GM19099 (cell line): ENCODE data around the gene TTC7B.

Experiments
- POLR2A ChIP-seq: IDR thresholded peaks from 3 replicates; pipeline ENCODE4 v1.6.1; 2011; ENCODE audit warnings: low read depth; ENCODE audit not compliant: insufficient read length; ENCODE audit errors: extremely low read depth

TTC7B gene

DNA sequence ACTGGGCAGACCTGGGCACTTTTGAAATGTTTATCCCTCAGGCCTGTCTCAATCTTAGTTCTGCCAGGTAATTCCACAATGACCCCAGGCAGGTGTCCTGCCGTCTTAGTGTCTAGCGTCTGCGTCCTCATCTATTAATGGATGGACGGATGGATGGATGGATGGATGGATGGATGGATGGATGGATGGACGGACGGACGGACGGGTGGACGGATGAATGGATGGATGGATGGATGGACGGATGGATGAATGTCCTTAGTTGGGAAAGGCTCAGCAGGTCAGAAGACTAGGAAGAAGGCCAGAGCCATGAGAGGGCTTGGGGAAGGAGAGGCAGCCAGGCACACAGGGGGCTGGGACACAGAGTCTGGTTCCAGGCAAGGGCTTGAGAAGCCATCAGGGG lies 278.1 kb downstream of the TTC7B start:
- no peak for TF ChIP-seq POLR2A

DNA sequence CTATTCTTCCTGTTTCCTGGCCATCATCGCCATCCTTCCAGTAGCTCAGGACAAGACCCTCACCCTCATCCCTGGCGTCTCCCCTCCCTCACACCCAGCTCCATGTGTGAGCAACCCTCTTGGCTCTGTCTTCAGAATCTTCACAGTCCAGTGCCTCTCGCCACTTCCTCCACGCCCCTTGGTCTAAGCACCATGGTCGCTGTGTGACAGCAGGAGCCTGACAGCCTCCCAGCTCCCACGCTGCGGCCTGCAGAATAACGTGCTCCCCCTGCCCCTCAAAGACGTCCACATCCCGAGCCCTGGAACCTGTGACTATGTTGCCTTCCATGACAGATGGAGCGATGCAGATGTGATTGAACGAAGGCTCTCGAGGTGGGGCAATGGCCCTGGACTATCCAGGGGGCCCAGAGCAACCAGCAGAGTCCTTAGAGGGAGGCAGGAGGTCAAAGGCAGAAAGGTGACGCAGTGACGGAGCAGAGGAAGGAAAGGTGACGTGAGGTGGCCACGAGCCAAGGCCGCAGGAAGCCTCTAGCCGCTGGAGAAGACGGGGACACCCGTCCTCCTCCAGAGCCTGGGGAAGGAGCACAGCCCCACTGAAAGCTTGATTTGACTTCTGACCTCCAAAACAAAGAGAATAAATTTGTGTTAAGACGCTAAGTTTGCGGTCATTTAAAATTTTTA lies 279.6 kb downstream of the TTC7B start:
- no peak for TF ChIP-seq POLR2A

DNA sequence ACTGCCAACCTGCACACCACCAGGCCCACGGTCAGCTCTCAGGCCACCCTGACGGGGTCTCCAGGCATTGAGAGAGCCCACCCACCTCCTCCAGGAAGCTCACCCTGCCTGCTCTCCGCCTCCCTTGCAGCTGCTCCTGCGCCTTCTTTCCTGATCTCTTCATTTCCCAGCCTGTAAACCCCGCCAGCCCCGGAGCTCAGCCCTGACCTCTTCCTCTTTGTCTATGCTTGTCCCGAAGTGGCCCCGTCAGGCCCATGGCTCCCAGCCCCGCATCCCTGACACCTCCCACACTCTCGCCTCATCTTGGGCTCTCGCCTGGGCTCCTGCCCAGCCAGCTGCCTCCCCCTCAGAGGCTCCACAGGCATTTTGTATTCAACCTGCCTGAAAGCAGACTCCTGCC lies 280.1 kb downstream of the TTC7B start:
- TF ChIP-seq POLR2A, result no peak

DNA sequence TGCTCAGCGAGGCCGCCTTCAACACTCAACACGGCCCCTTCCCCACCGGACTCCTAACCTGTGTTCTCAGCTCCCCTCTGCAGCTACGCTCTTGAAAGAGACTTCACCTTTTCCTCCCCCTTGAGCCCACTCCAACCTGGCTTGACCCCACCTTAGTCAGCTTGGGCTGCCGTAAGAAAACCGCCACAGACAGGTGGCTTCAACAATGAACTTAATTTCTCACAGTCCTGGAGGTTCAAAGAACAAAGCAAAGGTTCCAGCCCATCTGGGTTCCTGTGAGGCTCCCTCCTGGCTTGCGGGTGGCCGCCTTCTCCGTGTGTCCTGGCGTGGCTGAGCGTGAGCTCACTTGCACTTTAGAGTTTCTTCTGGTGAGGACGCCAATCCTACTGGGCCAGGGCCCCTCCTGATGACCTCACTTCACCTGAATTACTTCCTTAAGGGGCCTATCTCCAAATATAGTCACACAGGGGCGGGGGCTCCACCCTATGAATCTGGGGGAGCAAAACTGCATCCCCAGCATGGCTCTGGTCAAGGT lies 280.6 kb downstream of the TTC7B start:
- TF ChIP-seq POLR2A, result no peak

DNA sequence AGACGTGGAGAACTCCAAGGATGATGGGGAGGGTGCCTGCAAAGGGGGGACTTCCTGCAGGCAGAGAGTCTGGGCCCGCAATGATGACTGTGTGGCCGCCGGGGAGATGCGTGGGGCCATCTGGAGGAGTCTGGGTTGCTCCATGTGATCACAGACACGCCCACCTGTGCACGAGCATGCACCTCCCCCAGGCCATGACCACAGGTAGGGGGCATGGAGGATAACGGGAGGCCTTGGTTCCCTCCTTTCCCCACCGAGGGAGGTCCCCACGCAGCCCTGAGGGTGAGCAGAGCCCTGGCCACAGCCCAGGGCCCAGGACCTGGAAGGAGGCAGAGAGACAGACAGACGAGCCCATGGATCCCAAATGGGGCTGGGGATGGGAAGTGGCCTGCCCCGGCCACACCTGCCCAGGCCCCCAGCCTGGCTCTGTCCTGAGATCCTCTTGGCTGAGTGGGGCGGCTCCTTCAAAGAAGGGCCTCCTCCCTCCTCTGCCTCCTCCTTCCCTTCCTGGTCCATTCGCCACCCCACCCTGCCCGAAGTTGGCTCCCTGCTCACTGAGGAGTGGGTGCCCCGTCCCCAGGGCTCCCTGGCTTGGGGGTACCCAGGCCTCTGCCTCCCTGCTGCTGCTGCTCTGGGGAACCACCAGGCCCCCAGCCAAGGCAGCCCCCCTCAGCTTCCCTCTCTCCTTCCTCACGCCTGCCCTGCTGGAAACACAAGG lies 281.2 kb downstream of the TTC7B start:
- no peak for TF ChIP-seq POLR2A

DNA sequence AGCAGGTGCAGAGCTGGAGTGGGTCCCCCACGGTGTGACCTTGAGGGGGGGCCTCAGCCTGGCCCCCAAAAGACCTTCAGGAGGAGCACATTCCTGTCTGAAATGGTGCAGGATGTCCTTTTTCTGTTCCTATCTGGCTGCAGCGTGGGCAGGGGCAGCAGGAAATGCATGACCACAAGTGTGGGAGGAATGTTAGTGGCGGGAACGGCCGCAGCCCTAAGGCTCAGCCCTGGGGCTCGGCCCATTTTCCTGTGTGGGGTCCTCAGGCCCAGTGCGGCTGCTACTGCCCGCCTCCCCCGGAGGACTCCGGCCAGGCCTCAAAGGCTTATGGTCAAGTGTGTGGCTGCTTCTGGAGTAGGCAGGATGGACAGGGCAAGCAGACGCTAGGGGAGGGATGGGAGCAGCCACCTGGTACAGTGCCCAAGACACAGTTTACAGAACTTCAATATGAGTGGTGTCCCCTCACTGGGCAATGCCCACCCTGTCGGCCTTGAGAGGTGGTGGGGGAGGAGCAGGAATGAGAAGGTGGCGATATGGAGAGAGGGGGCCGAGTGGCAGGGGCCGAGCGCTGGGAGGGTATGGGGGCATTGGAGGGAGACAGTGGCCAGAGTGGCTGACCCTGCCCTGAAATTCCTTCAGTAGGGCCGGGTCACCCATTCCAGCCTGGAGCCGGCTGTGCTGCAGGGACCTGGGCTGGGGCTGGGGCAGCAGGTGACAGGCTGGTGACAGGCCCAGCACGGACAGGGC lies 282.0 kb downstream of the TTC7B start:
- TF ChIP-seq POLR2A, result no peak

DNA sequence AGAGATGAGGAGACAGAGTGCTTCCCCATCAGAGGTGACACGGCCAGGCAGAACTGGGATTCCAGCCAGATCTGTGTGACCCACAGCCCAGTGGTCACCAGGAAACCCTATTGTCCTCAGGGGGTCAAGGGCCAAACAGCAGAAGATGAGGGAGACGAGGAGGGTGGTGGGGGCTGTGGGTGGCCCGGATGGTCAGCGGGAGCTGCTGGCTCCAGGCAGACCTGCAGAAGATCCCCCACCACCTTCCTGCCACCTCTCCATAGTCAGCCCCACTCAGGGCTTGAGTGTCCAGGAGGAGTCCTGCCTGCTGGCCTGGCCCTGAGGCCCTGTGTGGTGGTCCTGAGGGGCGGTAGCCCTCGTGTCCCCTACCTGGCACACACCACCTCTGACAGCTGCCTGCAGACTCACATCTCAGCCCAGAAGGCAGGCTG lies 282.6 kb downstream of the TTC7B start:
- TF ChIP-seq POLR2A, result no peak

DNA sequence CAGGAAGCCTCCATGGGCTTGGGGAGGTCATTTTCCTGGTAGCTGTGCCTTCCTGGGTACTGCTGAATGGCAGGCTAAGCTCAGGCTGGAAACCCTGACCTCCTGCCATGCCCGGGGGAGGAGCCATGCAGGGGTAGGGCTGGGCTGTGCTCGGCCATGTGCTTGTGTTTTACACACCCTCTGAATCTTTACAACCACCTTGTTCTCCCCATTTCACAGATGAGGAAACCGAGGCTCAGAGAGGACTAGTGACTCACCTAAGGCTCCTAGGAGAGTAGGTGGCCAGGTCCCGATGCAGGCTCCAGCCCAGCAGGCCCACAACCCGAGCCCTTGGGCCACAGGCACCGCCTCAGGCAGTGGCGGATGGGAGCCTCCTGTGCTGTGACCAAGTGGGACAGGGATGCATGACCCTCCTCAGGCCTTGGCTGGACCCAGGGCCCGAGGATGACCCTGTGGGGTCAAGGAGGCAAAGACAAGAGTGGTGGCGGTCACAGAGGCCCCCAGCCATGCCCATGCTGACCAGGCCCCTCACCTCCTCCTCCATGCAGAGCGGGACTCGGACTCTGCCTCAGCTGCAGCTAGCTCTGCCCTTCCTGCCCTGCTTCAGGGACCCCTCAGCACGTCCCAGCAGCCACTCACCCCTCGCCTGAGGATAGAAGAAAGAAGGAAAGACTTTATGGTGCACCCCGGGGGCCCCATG lies 283.3 kb downstream of the TTC7B start:
- no peak for TF ChIP-seq POLR2A

DNA sequence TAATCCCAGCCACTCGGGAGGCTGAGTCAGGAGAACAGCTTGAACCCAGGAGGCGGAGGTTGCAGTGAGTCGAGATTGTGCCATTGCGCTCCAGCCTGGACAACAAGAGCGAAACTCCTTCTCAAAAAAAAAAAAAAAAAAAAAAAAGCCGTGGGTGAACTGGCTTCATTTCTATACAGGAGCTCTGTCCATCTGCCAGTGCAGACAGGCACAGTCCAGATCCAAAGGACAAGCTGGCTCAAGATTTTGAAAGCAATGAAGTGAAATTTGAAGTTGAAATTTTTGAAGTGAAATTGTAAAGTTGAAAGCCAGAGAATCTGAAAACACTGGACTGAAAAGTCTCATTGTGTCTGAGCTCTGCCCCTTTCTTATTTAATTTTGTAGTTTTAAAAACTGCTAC lies 284.7 kb downstream of the TTC7B start:
- no peak for TF ChIP-seq POLR2A

DNA sequence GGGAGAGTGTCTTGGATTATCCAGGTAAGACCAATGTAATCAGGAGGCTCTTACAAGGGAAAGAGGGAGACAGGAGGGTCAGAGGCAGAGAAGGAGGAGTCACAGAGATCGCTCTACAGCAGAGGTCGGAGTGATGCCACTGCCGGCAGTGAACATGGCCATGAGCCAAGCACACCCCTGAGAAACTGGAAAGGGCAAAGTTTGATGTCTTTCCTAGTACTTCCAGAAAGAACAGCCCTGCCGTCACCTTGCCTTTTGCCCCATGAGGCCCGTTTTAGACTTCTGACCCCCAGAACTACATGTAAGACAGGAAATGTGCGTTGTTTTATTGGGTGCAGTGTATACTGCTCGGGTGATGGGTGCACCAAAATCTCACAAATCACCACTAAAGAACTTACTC lies 285.7 kb downstream of the TTC7B start:
- no peak for TF ChIP-seq POLR2A

DNA sequence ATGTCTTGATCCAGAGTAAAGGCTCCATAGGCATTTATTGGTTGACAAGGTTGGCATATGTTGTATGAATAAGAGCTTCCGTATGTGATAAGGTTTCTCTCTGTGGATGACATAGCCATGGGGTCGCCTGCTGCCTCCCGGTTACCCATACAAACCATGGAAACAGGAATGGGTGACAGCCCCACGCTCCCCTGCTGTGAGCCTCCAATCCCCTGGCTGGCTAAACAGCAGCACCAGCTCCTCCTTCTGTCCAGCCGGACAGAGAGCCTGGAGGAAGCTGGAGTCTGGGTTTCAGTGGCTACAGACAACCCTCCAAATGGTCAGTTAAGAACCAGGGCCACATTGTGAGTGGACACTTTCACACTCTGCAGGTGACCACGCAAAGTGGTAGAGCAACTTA lies 288.3 kb downstream of the TTC7B start:
- no peak for TF ChIP-seq POLR2A

DNA sequence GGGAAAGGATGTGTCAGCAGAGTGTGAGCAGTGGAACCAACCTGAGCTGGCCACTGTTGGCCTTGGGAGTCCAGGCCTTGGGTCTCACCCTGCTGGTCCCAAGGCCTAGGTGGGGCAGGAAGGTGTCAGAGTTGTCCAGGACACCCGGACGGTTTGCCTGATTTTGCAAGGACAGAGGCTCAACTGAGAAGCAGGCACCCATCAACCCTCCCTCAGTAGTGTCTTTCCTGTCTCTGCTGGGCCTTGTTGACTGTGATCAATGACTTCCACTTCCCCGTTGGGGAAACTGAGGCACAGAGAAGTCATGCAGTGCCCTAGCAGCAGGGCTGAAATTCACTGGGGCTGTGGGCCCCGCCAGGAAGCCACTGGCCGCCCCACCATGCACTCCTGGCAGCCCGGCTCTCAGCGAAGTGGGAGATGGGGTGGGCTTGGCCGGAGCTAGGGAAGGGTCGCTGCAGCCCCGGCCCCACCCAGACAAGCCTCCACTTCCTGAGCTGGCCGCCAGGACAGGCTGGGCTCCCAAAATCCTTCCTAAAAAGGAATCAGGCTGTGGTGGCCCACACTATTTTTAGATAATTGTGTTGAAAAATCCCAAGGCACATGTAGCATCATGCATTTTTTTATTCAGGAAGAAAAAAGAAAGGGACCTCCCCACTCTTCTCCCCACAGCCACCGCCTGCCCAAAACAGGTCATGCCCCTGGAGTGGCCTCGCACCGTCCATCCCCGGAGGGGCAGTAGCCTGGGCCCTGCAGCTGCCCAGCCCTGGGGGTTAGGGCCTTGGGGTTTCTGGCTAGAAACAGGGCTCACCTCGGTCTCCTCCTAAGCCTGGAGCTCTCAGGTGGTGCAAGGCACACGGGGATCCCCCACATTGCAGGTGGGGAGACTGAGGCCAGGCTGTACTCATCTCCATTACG lies 292.0 kb downstream of the TTC7B start:
- TF ChIP-seq POLR2A, result no peak

DNA sequence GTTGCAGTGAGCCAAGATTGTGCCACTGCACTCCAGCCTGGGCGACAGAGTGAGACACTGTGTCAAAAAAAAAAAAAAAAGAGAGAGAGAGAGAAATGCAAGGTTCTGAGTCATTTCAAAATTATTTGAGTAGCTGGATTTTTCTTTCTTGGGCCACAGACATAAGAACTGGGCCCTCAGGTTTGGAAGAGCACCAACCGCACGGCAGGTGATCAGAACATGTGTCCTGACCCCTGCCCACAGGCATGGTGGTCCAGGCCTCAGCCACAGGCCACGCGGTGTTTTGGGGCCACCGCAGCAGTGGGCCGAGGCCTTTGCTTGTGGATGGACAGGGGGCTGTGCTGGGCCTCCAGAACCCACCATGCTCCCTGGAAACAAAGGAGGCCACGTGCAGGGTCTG lies 292.7 kb downstream of the TTC7B start:
- no peak for TF ChIP-seq POLR2A

DNA sequence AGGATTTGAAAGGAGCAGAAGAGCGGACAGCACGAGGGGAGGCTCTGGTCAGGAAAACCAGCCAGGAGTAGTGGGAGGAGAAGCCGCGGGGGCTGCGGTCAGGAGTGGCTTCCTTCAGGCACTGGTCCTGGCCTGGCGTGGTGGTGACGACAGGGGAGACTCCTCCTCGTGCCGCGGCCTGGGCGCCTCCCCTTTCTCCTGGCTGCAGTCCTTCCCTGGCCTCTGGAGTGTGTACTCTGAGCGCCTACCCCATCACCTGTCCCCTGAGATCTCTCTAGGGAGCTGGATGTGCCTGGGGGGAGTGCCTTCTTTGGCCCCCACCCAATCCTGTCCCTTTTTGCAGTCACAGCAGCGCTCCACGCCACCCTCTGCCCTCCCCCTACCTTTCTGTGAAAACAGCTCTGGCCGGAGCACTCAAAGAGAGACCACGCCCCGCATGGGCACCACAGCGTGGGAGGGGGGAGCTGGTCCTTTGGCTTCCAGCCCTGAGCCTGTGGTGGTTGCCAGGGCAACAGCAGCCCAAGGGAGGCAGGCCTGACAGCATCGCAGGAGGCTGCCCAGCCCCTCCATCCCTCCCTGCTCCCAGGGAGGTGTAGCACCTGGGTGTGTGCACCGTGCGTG lies 293.5 kb downstream of the TTC7B start:
- no peak for TF ChIP-seq POLR2A
